Activated CD4-positive, alpha-beta memory T cell treated with anti-CD3 and anti-CD28 coated beads for 36 hours (primary cell): Measurements from ENCODE around the gene PKP3. TPM values are rescaled to one million over a fixed set of nuclear protein-coding genes. Genes with fewer than 3 reads are reported as not detected.
"Not testable (repeated sequence)": the region's sequence is repeated elsewhere in the genome, so short reads cannot be mapped to it uniquely, and the experiment has no call there.

Experiments used
- CTCF ChIA-PET: fragments of 350-600 bp; sonication (Branson Sonifier 250); formaldehyde crosslinking; loops from one replicate; lab custom pipeline; 2021; ENCODE audit warnings: antibody characterized with exemption, inconsistent platforms; lab: Charles Lee
- POLR2A ChIA-PET: fragments of 350-600 bp; sonication (Branson Sonifier 250); formaldehyde crosslinking; loops from one replicate; lab custom pipeline; 2021; ENCODE audit warnings: antibody characterized with exemption; lab: Charles Lee
- DNase-seq: peaks from one replicate; pipeline ENCODE4 v3.0.0-alpha.2; 2020
- H3K27ac Mint-ChIP-seq: one replicate; pipeline ENCODE4 v1.8.0; 2021; ENCODE audit warnings: mixed read lengths
- H3K27me3 Mint-ChIP-seq: one replicate; pipeline ENCODE4 v1.8.0; 2021; ENCODE audit warnings: mixed read lengths
- H3K36me3 Mint-ChIP-seq: one replicate; pipeline ENCODE4 v1.8.0; 2021; ENCODE audit warnings: mixed read lengths
- H3K4me1 Mint-ChIP-seq: one replicate; pipeline ENCODE4 v1.8.0; 2021; ENCODE audit warnings: low read depth, mixed read lengths
- H3K4me3 Mint-ChIP-seq: one replicate; pipeline ENCODE4 v1.8.0; 2021; ENCODE audit warnings: mild to moderate bottlenecking, mixed read lengths
- H3K9me3 Mint-ChIP-seq: one replicate; pipeline ENCODE4 v1.8.0; 2021; ENCODE audit warnings: mixed read lengths
- intact Hi-C: fragments of 100-400 bp; cut with micrococcal nuclease; formaldehyde crosslinking; loops from one replicate; pipeline ENCODE4 v1.15.1; 2023
- total RNA-seq, 2 experiments: library from RNA; stranded (reverse); gene quantifications; one replicate each; pipeline ENCODE4 v1.2.3, GENCODE V29; 2021

PKP3 gene
- total RNA-seq, 2 experiments from 2014 or later = 0.40 TPM; not detected in 1

DNA sequence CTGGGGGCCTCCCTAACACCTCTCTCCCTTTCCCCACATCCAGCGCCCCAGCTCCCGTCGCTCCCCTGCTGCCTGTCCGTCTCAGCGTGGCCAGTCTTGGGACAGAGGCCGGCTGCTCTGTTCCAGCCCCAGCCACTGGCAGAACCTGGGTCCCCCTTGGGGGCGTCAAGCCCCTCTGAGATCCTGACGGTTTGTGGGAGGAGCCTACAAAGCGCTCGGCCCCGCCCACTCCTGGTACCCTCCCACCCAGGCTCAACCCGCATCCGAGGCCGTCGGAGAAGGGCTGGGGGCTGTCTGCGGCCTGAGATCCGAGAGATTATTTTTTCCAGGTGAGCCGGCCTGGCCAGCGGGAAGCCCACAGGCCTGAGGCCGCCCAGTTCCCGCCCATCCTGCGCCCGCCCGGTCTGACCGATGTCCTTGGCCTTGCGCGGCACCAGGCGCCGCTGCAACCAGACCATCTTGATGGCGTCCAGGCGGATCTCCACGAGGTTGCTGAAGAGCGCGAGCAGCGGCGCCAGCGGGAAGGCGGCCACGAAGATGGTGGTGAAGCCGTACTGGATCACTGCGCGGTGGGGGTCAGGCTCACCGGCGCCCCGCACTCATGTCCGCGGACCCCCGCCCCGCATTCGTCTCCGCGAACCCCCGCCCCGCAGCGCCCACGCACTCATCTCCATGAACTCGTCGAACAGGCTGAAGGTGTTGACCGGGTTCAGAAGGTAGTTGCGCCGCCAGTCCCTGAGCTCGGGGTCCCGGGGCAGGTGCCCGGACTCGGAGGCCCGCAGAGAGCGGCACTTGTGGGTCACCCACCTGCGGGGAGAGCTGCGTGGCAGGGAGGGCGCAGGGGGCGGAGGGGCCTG is 26.3 kb downstream of the PKP3 start:
- H3K27ac Mint-ChIP-seq = no peak overlapping the region
- ChIA-PET POLR2A (no interaction called here), CTCF (no interaction called here)
- H3K36me3 Mint-ChIP-seq = peaks cover 7% of the 10 kb centered on the region
- no peak for DNase-seq
- H3K4me3 Mint-ChIP-seq = no peak overlapping the region
- H3K4me1 Mint-ChIP-seq = peaks cover 7% of the 10 kb centered on the region
- no peaks in the 10 kb centered on the region for H3K27me3 Mint-ChIP-seq
- H3K9me3 Mint-ChIP-seq = no peaks in the 10 kb centered on the region
- intact Hi-C loops = no loop called here

DNA sequence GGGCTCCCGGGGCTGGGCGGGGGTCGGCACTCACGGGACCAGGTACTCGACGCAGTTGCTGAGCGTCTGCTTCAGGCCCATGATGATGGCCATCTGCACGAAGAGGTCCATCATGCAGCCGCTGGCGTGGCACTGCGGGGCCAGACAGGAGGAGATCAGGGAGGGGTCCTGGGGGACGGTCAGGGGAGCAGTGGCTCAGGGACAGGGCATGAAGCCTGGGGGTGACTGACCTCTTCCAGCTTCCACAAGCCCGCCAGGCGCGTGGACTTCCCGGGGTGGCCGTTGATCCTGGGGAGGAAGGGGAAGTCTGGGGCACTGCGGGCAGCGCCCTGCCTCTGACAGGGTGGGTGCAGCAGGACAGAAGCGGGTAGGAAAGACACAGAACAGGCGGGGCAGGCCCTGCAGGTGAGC is 26.9 kb downstream of the PKP3 start:
- CTCF ChIA-PET = no interaction called here
- H3K27me3 Mint-ChIP-seq = no peaks in the 10 kb centered on the region
- no peaks in the 10 kb centered on the region for H3K9me3 Mint-ChIP-seq
- H3K4me3 Mint-ChIP-seq = no peak overlapping the region
- H3K27ac Mint-ChIP-seq = no peak overlapping the region
- DNase-seq = no peak
- peaks cover 3% of the 10 kb centered on the region for H3K4me1 Mint-ChIP-seq
- peaks cover 7% of the 10 kb centered on the region for H3K36me3 Mint-ChIP-seq
- intact Hi-C loops = no loop called here
- POLR2A ChIA-PET = no interaction called here

DNA sequence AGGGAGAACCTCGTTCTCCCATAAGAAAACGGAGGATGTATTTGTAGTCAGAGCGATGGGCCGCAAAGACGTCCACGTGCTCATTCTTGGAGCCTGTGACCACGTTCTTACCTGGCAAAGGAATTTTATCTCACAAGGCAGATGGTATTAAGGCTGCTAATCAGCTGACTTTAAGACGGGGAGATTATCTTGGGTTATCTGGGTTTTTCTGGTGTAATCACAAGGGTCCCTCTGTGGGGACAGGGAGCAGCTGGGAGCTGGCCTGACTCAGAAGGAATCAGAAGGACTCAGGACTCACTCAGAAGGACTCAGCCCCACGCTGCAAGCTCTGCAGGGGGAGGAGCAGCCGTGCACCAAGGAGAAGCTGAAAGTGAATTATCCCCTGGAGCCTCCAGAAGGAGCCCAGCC is 28.2 kb downstream of the PKP3 start:
- no peak overlapping the region for H3K4me3 Mint-ChIP-seq
- ChIA-PET POLR2A (no interaction called here), CTCF (no interaction called here)
- H3K9me3 Mint-ChIP-seq = no peaks in the 10 kb centered on the region
- intact Hi-C loops = no loop called here
- H3K4me1 Mint-ChIP-seq = no peaks in the 10 kb centered on the region
- peaks cover 6% of the 10 kb centered on the region for H3K36me3 Mint-ChIP-seq
- H3K27me3 Mint-ChIP-seq = no peaks in the 10 kb centered on the region
- no peak overlapping the region for H3K27ac Mint-ChIP-seq
- DNase-seq = no peak

DNA sequence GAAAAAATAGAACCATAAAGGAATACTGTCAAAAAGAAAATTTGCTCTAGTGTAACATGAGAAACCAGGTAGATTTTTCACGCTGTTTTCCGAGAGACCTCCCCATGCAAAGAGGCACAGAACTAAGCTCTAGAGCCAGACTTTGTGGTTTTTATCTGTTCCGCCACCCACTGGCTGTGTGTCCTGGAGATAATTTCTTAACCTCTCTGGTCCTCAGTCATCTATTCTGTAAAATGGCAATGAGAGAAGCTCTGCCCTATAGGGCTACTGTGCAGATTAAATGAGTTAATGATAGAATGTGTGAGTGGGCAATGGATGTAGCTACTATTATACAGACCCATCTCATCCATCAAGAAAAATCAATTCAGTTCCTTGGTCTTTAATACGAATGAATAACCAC is 30.2 kb downstream of the PKP3 start:
- CTCF ChIA-PET = no interaction called here
- DNase-seq = no peak
- no peaks in the 10 kb centered on the region for H3K27me3 Mint-ChIP-seq
- POLR2A ChIA-PET = no interaction called here
- H3K4me3 Mint-ChIP-seq = no peak overlapping the region
- no peaks in the 10 kb centered on the region for H3K9me3 Mint-ChIP-seq
- peaks cover 10% of the 10 kb centered on the region for H3K36me3 Mint-ChIP-seq
- no peaks in the 10 kb centered on the region for H3K4me1 Mint-ChIP-seq
- intact Hi-C loops = no loop called here
- no peak overlapping the region for H3K27ac Mint-ChIP-seq

DNA sequence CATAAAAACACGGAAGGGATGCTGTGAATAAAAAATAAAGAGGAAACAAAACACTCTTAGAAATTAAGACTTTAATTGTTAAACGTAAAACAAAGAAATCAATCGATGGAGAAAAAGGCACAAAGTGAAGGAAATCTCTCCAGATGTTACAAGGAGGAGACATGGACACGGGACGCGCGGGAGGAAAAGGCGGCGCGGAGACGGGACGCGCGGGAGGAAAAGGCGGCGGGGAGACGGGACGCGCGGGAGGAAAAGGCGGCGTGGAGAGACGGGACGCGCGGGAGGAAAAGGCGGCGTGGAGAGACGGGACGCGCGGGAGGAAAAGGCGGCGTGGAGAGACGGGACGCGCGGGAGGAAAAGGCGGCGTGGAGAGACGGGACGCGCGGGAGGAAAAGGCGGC is 30.8 kb downstream of the PKP3 start:
- CTCF ChIA-PET = interaction anchor here (1.0 kb wide), 1 partner anchor 93 kb away, joined by 3 read pairs; no protein-coding TSS in a partner anchor
- DNase-seq, H3K27me3 Mint-ChIP-seq, POLR2A ChIA-PET, H3K4me3 Mint-ChIP-seq, H3K4me1 Mint-ChIP-seq, H3K9me3 Mint-ChIP-seq, H3K27ac Mint-ChIP-seq, intact Hi-C loops: not testable (repeated sequence)
- H3K36me3 Mint-ChIP-seq = peaks cover 10% of the 10 kb centered on the region

DNA sequence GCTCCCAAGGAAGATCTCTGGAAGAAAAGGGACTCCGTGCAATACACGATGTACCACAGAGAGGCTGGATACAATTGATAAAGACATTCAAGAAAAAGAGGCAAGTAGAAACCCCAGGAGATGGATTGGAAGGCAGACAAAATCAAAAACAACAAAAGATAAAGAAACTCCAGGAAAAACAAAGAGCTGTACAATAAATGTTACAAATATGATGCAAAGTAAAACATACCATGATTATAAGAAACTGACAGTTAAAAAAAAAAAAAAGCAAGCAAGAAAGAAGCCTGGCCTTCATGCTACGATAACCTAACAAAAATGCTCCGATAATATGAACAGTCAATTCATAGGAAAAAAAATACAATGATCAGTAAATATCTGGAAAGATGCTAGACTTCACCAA is 31.3 kb downstream of the PKP3 start:
- Mint-ChIP-seq H3K36me3 (peaks cover 10% of the 10 kb centered on the region), H3K4me3 (no peak overlapping the region), H3K27me3 (no peaks in the 10 kb centered on the region), H3K4me1 (no peaks in the 10 kb centered on the region), H3K27ac (no peak overlapping the region), H3K9me3 (no peaks in the 10 kb centered on the region)
- POLR2A ChIA-PET = no interaction called here
- intact Hi-C loops = no loop called here
- CTCF ChIA-PET = interaction anchor here (0.6 to 1.0 kb wide), 3 partner anchors 23 to 170 kb away, joined by 3 read pairs; no protein-coding TSS in a partner anchor
- DNase-seq = no peak

DNA sequence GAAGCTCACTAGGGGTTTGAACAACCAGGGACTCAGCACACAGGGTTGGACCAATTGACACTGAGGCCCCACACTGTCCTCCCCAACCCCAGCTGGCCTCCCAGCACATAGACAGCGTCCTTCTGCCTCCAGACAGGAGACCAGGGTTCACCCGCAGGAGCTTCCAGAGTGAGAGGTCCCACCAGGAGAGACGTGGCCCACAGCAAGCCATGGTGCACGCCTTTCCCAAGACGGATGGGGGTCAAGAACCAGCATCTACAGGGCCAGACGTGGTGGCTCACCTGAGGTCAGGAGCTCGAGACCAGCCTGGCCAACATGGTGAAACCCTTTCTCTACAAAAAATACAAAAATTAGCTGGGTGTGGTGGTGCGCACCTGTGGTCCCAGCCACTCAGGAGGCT is 32.8 kb downstream of the PKP3 start:
- DNase-seq = no peak
- Mint-ChIP-seq H3K27me3 (no peaks in the 10 kb centered on the region), H3K4me1 (no peaks in the 10 kb centered on the region), H3K9me3 (no peaks in the 10 kb centered on the region), H3K4me3 (no peak overlapping the region), H3K27ac (no peak overlapping the region), H3K36me3 (peaks cover 10% of the 10 kb centered on the region)
- ChIA-PET CTCF (no interaction called here), POLR2A (interaction anchor here (1.0 kb wide), 1 partner anchor 10 kb away, joined by 6 read pairs; no protein-coding TSS in a partner anchor)
- intact Hi-C loops = no loop called here

DNA sequence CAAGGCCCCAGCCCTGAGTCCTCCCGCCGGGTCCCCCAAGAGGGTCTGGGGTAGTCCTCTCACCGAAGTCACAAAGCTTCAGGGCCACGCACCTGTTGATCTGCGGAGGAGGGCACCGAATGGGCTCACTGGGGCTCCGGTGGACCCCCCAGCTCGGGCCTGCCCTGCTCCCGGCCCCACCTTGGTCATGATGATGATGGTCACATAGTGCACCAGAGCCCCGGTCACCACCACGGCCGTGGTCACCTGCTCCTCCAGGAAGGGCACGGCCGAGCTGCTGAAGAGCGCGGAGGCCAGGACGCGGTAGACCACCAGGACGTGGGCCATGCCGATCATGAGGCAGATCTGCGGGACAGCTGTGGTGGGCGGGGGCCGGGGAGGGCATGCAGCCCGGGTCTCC is 34.3 kb downstream of the PKP3 start:
- H3K36me3 Mint-ChIP-seq = peaks cover 10% of the 10 kb centered on the region
- no peaks in the 10 kb centered on the region for H3K4me1 Mint-ChIP-seq
- POLR2A ChIA-PET = interaction anchor here (1.0 kb wide), 1 partner anchor 13 kb away, joined by 3 read pairs; the partner anchor contains the start of gene ANO9
- intact Hi-C loops = no loop called here
- CTCF ChIA-PET = no interaction called here
- H3K9me3 Mint-ChIP-seq = no peaks in the 10 kb centered on the region
- no peaks in the 10 kb centered on the region for H3K27me3 Mint-ChIP-seq
- H3K27ac Mint-ChIP-seq = no peak overlapping the region
- no peak overlapping the region for H3K4me3 Mint-ChIP-seq
- DNase-seq = no peak

DNA sequence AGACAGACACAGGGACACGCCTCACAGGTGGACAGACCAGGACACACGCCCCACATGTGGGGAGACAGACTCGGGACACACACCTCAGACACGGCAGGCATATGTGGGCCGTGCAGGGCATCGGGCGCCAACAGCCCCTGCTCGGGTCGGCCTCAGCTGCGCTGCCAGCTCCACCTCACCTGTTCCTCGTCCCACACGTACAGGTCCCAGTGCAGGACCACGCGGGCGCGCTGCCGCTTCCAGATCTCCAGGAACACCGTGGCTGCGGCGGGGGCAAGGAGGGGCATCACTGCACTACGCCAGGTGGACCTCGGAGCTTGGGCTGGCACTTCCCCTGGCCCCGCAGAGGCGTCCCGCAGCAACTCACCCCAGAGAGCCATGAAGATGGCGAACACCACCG is 35.4 kb downstream of the PKP3 start:
- H3K27me3 Mint-ChIP-seq = no peaks in the 10 kb centered on the region
- CTCF ChIA-PET = no interaction called here
- intact Hi-C loops = no loop called here
- H3K36me3 Mint-ChIP-seq = peaks cover 10% of the 10 kb centered on the region
- no peak overlapping the region for H3K4me3 Mint-ChIP-seq
- H3K27ac Mint-ChIP-seq = no peak overlapping the region
- H3K9me3 Mint-ChIP-seq = no peaks in the 10 kb centered on the region
- POLR2A ChIA-PET = no interaction called here
- no peaks in the 10 kb centered on the region for H3K4me1 Mint-ChIP-seq
- no peak for DNase-seq

DNA sequence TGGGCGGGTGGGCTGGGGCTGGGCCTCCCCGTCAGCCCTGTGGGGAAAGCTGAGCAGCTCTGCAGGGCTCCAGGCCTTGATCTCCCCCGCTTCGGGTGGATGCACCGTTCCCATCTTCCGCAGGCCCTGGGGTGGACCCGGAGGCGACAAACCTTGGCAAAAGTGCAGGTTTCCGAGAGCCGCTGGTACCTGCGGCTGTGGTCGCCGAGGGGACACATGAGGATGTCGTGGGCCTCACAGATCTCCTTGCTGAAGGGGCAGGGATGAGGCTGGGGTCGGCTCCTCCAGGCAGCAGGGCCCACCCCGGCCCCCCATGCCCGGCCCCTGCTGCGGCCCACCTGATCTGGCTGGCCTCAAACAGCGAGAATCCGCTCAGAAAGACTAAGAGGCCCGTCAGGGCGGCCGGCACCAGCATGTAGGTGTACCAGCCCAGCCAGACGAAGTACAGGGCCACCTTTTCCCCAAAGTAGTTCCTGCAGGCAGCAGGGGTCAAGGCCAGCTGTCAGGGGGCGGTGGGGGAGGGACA is 36.0 kb downstream of the PKP3 start:
- Mint-ChIP-seq H3K27ac (no peak overlapping the region), H3K36me3 (peaks cover 6% of the 10 kb centered on the region), H3K27me3 (no peaks in the 10 kb centered on the region), H3K4me1 (no peaks in the 10 kb centered on the region), H3K9me3 (no peaks in the 10 kb centered on the region), H3K4me3 (no peak overlapping the region)
- intact Hi-C loops = no loop called here
- ChIA-PET CTCF (no interaction called here), POLR2A (no interaction called here)
- DNase-seq = no peak

DNA sequence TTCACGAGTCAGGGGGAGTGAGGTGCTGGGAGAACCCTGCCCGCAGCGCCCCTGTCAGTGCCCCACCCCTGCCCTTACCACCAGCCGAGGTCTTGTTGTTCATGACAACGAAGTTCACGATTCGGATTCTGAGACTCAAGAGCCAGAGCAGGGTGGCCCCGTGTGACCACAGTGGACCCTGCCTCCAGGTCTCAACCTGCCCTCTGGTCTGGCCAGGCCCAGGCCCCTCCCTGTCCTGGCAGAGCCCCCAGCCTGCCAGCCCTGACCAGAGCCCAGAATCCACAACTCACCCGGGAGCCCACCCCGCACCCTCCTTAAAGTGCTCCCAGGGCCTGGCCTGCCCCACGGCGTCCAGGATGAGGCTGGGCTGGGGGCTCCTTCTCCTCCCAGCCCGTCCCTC is 37.9 kb downstream of the PKP3 start:
- ChIA-PET POLR2A (no interaction called here), CTCF (no interaction called here)
- Mint-ChIP-seq H3K9me3 (no peaks in the 10 kb centered on the region), H3K27me3 (no peaks in the 10 kb centered on the region), H3K4me3 (no peak overlapping the region), H3K4me1 (peaks cover 2% of the 10 kb centered on the region), H3K27ac (no peak overlapping the region), H3K36me3 (peaks cover 5% of the 10 kb centered on the region)
- DNase-seq = no peak
- intact Hi-C loops = no loop called here

DNA sequence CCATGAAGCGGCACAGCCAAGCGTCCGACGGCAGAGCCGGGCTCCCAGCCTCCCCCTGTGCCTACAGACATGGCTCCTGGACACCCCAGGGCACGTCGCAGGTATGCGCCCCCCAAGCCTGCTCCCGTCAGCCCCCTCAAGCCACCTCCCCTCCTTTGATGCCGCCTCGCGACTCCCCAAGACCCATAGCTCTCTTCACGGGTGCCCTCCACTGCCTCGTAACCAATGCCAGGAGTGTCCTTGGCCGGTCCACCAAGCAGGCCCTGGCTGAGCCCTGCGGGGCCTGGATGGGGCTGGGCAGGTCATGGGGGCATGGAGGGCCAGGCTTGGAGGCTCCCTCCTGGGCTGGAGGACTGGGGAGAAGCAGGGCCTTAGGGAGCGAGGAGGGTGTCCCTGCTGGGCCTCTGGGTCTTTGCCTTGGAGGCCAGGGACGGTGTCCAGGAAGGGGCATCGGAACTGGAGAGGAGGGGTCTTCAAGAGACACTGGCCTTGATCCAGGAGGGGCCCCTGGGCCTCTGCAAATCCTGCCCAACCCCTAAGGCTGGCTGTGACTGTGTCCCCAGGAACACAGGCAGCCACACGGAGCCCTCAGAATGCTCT is 38.6 kb downstream of the PKP3 start:
- H3K4me1 Mint-ChIP-seq = peaks cover 9% of the 10 kb centered on the region
- CTCF ChIA-PET = no interaction called here
- no peaks in the 10 kb centered on the region for H3K27me3 Mint-ChIP-seq
- intact Hi-C loops = no loop called here
- peaks cover 4% of the 10 kb centered on the region for H3K36me3 Mint-ChIP-seq
- H3K27ac Mint-ChIP-seq = no peak overlapping the region
- H3K4me3 Mint-ChIP-seq = no peak overlapping the region
- no peak for DNase-seq
- no peaks in the 10 kb centered on the region for H3K9me3 Mint-ChIP-seq
- POLR2A ChIA-PET = no interaction called here
